Left ventricle myocardium superior (tissue), 1 donor: Measurements from ENCODE around the gene OR1L8. TPM values are rescaled to one million over a fixed set of nuclear protein-coding genes. Genes with fewer than 3 reads are reported as not detected.

Experiments
- ATAC-seq: fragments of 200-7000 bp; cut with Tn5 transposase; one replicate; pipeline ENCODE4 v1.9.1; 2020; ENCODE audit warnings: mild to moderate bottlenecking, moderate library complexity
- DNase-seq: peaks from one replicate; pipeline ENCODE4 v3.0.0-alpha.2; 2020
- intact Hi-C: fragments of 100-400 bp; cut with micrococcal nuclease; formaldehyde crosslinking; loops from one replicate; pipeline ENCODE4 v1.11.0; 2022
- total RNA-seq: library from RNA; stranded (reverse); fragmentation: NEBNext Ultra II Directional; extraction: Animal tissue kit (Norgen Biotek cat#: 25700); gene quantifications from one replicate; pipeline ENCODE4 v1.2.1, GENCODE V29; 2021
- donor health status: DM: no; HTN: yes; CAD: no; lungs with severe emphysema.

Gene OR1L8
- total RNA-seq, 1 donor from 2014 or later = not detected

GRCh38 chr9:122519376-122519775 lies 63.8 kb downstream of the OR1L8 start:
- DNase-seq (no peak), ATAC-seq (no peak)
- intact Hi-C loops = no loop called here

- no peak for DNase-seq
- no peak for ATAC-seq
- intact Hi-C loops = no loop called here
Observed at GRCh38 chr9:122518841-122519240, 64.3 kb downstream of the OR1L8 start, which contains the start of gene OR1J4. OR1J4 (plus strand) TSS chr9:122519141; CDS start chr9:122519141, 0 bp downstream.

- intact Hi-C loops = no loop called here
- no peak for ATAC-seq
- DNase-seq = no peak
Observed at GRCh38 chr9:122518226-122518625, 65.0 kb downstream of the OR1L8 start.

Other genes starting within 250 kb of the OR1L8 start
- 3.4 TPM for gene PTGS1, start 212.4 kb downstream of the OR1L8 start, total RNA-seq
- not detected for gene OR1J1, start 105.5 kb downstream of the OR1L8 start, total RNA-seq
- gene OR1J2, start 72.6 kb downstream of the OR1L8 start, total RNA-seq = not detected
- gene OR1J4, start 64.2 kb downstream of the OR1L8 start, total RNA-seq = not detected
- not detected for gene OR1N1, start 56.1 kb downstream of the OR1L8 start, total RNA-seq
- gene OR1N2, start 30.3 kb downstream of the OR1L8 start, total RNA-seq = not detected
- not detected for gene OR1Q1, start 31.4 kb upstream of the OR1L8 start, total RNA-seq
- not detected for gene OR1B1, start 74.2 kb upstream of the OR1L8 start, total RNA-seq
- gene OR1L1, start 78.3 kb upstream of the OR1L8 start, total RNA-seq = not detected
- gene OR1L3, start 91.7 kb upstream of the OR1L8 start, total RNA-seq = not detected
- not detected for gene OR1L4, start 140.6 kb upstream of the OR1L8 start, total RNA-seq
- gene OR1L6, start 158.9 kb upstream of the OR1L8 start, total RNA-seq = not detected
- gene OR5C1, start 205.5 kb upstream of the OR1L8 start, total RNA-seq = not detected
- not detected for gene OR1K1, start 216.7 kb upstream of the OR1L8 start, total RNA-seq
- gene PDCL, start 245.2 kb upstream of the OR1L8 start, total RNA-seq = 7.7 TPM